ENCODE measurements around the gene TNS3. TPM values are rescaled to one million over a fixed set of nuclear protein-coding genes. Genes with fewer than 3 reads are reported as not detected.

The TNS3 gene
- polyA plus RNA-seq, 3 donors, result 5.2 to 30.3 (median 7.9) TPM

DNA sequence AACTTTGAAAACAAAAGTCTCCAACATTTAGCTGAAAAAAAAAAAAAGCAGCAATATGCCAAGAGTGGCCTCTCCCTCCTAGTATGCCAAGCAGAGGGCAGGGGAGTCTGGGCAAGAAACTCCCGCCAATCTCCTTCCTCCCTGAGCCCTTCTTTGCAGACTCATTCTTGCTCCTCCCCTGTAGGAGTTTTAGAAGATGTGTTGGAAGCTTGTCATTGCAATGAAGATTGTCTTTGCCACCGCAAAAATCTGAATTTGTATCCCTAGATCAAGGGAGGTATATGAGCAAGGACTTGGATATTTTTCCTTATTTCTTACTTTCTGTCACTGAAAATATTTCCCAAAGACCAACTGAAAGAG lies 2.6 kb upstream of the TNS3 start:
- Histone ChIP-seq H3K79me2 (ENCODE audit: insufficient read depth, low read length) (peaks cover 34% of the 10 kb centered on the region), H3K4me2 (replicated peaks; ENCODE audit: extremely low read depth, low read length, poor library complexity, severe bottlenecking) (no peak overlapping the region), H3K9me3 (replicated peaks in 1 of 2; ENCODE audit: control insufficient read depth in 1 of 2, insufficient read depth in 1 of 2, low read length in 2 of 2) (peaks cover 0 to 4% of the 10 kb centered on the region in 2 donors), H3K4me1 (ENCODE audit: control insufficient read depth in 1 of 2, insufficient read depth in 2 of 2, low read length in 2 of 2) (peaks cover 70 to 84% of the 10 kb centered on the region in 2 donors), H3K36me3 (replicated peaks in 1 of 2; ENCODE audit: control insufficient read depth in 1 of 2, insufficient read depth in 2 of 2, low read length in 2 of 2) (no peaks in the 10 kb centered on the region), H4K20me1 (ENCODE audit: insufficient read depth, low read length) (no peaks in the 10 kb centered on the region), H3K27me3 (ENCODE audit: control insufficient read depth in 2 of 2, insufficient read depth in 2 of 2, low read length in 2 of 2) (no peaks in the 10 kb centered on the region), H3K4me3 (replicated peaks in 1 of 3; ENCODE audit: low read depth in 2 of 3, low read length in 3 of 3) (no peak overlapping the region), H2AFZ (ENCODE audit: insufficient read depth, low read depth, low read length, poor library complexity, severe bottlenecking) (no peak overlapping the region), H3K9ac (ENCODE audit: insufficient read depth, low read length, poor library complexity, severe bottlenecking) (no peak overlapping the region), H3K27ac (ENCODE audit: low read depth in 1 of 2, low read length in 2 of 2) (no peak overlapping the region)
- Mint-ChIP-seq H3K9me3 (peaks cover 0 to 5% (median 0%) of the 10 kb centered on the region in 7 donors), H3K27ac (peak overlapping the region in 3 of 7 donors; percentile 21 to 50 (median 49)), H3K27me3 (ENCODE audit: low read depth in 3 of 3) (peaks cover 4 to 6% (median 6%) of the 10 kb centered on the region in 3 donors), H3K4me1 (peaks cover 78% of the 10 kb centered on the region), H3K36me3 (peaks cover 0 to 6% of the 10 kb centered on the region in 2 donors), H3K4me3 (no peak overlapping the region)
- TF ChIP-seq, protein P1, sequence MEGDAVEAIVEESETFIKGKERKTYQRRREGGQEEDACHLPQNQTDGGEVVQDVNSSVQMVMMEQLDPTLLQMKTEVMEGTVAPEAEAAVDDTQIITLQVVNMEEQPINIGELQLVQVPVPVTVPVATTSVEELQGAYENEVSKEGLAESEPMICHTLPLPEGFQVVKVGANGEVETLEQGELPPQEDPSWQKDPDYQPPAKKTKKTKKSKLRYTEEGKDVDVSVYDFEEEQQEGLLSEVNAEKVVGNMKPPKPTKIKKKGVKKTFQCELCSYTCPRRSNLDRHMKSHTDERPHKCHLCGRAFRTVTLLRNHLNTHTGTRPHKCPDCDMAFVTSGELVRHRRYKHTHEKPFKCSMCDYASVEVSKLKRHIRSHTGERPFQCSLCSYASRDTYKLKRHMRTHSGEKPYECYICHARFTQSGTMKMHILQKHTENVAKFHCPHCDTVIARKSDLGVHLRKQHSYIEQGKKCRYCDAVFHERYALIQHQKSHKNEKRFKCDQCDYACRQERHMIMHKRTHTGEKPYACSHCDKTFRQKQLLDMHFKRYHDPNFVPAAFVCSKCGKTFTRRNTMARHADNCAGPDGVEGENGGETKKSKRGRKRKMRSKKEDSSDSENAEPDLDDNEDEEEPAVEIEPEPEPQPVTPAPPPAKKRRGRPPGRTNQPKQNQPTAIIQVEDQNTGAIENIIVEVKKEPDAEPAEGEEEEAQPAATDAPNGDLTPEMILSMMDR (IDR thresholded peaks at IDR 0.05), result no peak
- WGBS (ENCODE audit: insufficient coverage), result no CpG with 5 or more reads among the region's 2 CpGs
- intact Hi-C loops (cut with micrococcal nuclease), result no loop called here
- no peak for DNase-seq

DNA sequence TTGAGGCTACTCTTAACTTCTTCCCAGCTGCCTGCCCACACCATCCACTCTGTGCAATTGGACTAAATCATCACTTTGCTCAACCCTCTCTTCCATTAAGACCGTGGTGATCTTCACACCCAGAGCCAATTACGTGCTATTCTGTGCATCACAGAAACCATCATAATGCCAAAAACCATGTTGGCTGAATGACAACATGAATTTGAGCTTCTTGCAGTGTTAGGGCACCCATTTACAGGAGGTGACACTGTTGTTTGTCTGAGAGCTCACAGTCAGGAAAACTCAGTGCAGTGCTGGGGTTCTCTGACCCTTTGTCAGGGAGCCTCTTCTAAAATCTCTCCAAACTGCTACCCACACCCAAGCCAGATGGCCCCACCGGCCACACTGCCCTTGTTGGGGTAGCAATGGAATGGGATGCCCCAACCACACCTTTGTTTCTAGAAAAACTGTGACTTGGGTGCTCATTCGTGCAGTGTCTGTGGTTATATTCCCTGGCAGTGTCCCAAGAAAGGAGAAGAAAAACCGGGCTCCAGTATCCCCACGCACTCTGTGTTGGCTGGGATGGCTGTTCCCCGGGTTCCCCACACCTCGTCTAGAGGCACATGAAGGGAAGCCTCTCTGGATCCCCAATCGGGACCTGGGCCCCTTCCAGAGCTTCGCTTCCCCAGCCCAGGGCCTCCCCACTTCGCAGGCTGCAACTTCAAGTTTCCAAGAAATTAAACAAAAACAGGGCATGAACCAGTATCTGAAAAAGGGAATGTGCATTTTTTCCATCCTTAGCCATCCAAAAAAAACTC lies 2.0 kb upstream of the TNS3 start:
- Mint-ChIP-seq H3K36me3 (peaks cover 0 to 7% of the 10 kb centered on the region in 2 donors), H3K4me1 (peaks cover 83% of the 10 kb centered on the region), H3K9me3 (peaks cover 0 to 5% (median 0%) of the 10 kb centered on the region in 7 donors), H3K4me3 (no peak overlapping the region), H3K27ac (peak overlapping the region in 3 of 7 donors; percentile 49 to 72 (median 50)), H3K27me3 (ENCODE audit: low read depth in 3 of 3) (peaks cover 4 to 6% (median 6%) of the 10 kb centered on the region in 3 donors)
- no peak overlapping the region for H3K27ac ChIP-seq (ENCODE audit: low read depth in 1 of 2, low read length in 2 of 2)
- no peaks in the 10 kb centered on the region for H3K36me3 ChIP-seq (replicated peaks in 1 of 2; ENCODE audit: control insufficient read depth in 1 of 2, insufficient read depth in 2 of 2, low read length in 2 of 2)
- no peak for DNase-seq
- WGBS (ENCODE audit: insufficient coverage), result 54% methylated on average over 9 of the region's 11 CpGs
- H4K20me1 ChIP-seq (ENCODE audit: insufficient read depth, low read length), result peaks cover 5% of the 10 kb centered on the region
- no peaks in the 10 kb centered on the region for H3K27me3 ChIP-seq (ENCODE audit: control insufficient read depth in 2 of 2, insufficient read depth in 2 of 2, low read length in 2 of 2)
- peaks cover 0 to 4% of the 10 kb centered on the region in 2 donors for H3K9me3 ChIP-seq (replicated peaks in 1 of 2; ENCODE audit: control insufficient read depth in 1 of 2, insufficient read depth in 1 of 2, low read length in 2 of 2)
- H3K79me2 ChIP-seq (ENCODE audit: insufficient read depth, low read length), result peaks cover 39% of the 10 kb centered on the region
- H3K4me1 ChIP-seq (ENCODE audit: control insufficient read depth in 1 of 2, insufficient read depth in 2 of 2, low read length in 2 of 2), result peaks cover 76 to 88% of the 10 kb centered on the region in 2 donors
- intact Hi-C loops (cut with micrococcal nuclease), result no loop called here
- no peak overlapping the region for H3K4me2 ChIP-seq (replicated peaks; ENCODE audit: extremely low read depth, low read length, poor library complexity, severe bottlenecking)
- H2AFZ ChIP-seq (ENCODE audit: insufficient read depth, low read depth, low read length, poor library complexity, severe bottlenecking), result no peak overlapping the region
- no peak overlapping the region for H3K9ac ChIP-seq (ENCODE audit: insufficient read depth, low read length, poor library complexity, severe bottlenecking)
- H3K4me3 ChIP-seq (replicated peaks in 1 of 3; ENCODE audit: low read depth in 2 of 3, low read length in 3 of 3), result no peak overlapping the region
- TF ChIP-seq, protein P1 (IDR thresholded peaks at IDR 0.05), result no peak

Data from CD14-positive monocyte (primary cell).